Esophagus muscularis mucosa (tissue), 4 donors: ENCODE measurements around the gene RAB10. TPM values are rescaled to one million over a fixed set of nuclear protein-coding genes. Genes with fewer than 3 reads are reported as not detected.

Experiments used
- DNase-seq: peaks from one replicate; pipeline ENCODE4 v3.0.0-alpha.2; 2017; ENCODE audit errors: extremely low spot score
- H3K27ac ChIP-seq, 4 donors: fragments of 200-600 bp; sonication (generic); replicated peaks in 1 of 4; 1 replicate in 3 of 4; 2 replicates in 1 of 4; pipeline ENCODE4 v1.5.1; 2016 to 2019; ENCODE audit warnings: mild to moderate bottlenecking in 1 of 4
- H3K27me3 ChIP-seq, 4 donors: fragments of 200-600 bp; sonication (generic); one replicate each; pipeline versions ENCODE4 v1.5.1 to v1.6.0; 2016 to 2019
- H3K36me3 ChIP-seq, 4 donors: fragments of 200-600 bp; sonication (generic); one replicate each; pipeline ENCODE4 v1.5.1; 2016 to 2019
- H3K4me1 ChIP-seq, 4 donors: fragments of 200-600 bp; sonication (generic); one replicate each; pipeline ENCODE4 v1.5.1; 2016 to 2019
- H3K4me3 ChIP-seq, 4 donors: fragments of 200-600 bp; sonication (generic); 1 replicate in 2 of 4; 2 replicates in 2 of 4; pipeline ENCODE4 v1.5.1; 2016 to 2019; ENCODE audit warnings: mild to moderate bottlenecking in 4 of 4, moderate library complexity in 1 of 4
- H3K9me3 ChIP-seq, 4 donors: fragments of 200-600 bp; sonication (generic); 1 replicate in 3 of 4; 2 replicates in 1 of 4; pipeline ENCODE4 v1.5.1; 2016 to 2019
- EP300 ChIP-seq: sonication (generic); formaldehyde crosslinking; IDR thresholded peaks from one replicate; pipeline ENCODE4 v1.6.1; 2017; ENCODE audit warnings: antibody characterized with exemption
- POLR2A ChIP-seq: fragments of 450-650 bp; IDR thresholded peaks from one replicate; pipeline ENCODE4 v1.6.1; 2017; ENCODE audit warnings: antibody characterized with exemption, moderate library complexity, mild to moderate bottlenecking, low read depth
- POLR2AphosphoS5 ChIP-seq, 2 donors: sonication (generic); formaldehyde crosslinking; IDR thresholded peaks; one replicate each; pipeline ENCODE4 v1.6.1; 2017; ENCODE audit warnings: antibody characterized with exemption in 2 of 2
- WGBS: methylation state at CpG from one replicate; pipeline ENCODE4 v1.1.5; 2018; 5-methylcytosine and 5-hydroxymethylcytosine counted together
- intact Hi-C: fragments of 100-400 bp; cut with DNase I; formaldehyde crosslinking; loops from one replicate; pipeline ENCODE4 v1.15.1; 2023
- total RNA-seq, 4 donors: library from RNA; depleted of rRNA; stranded (reverse); fragments of >200 nt; gene quantifications; one replicate each; pipeline versions ENCODE4 v1.1.0 to v1.2.1, GENCODE V29; 2016
- TF ChIP-seq, protein P1 (sequence below), 3 experiments: fragments of 200-600 bp in 2 of 3; fragments of 450-650 bp in 1 of 3; sonication (generic) in 2 of 3; IDR thresholded peaks; one replicate each; pipeline ENCODE4 v1.5.1; 2017 to 2019; ENCODE audit warnings: antibody characterized with exemption in 3 of 3, mild to moderate bottlenecking in 2 of 3, moderate library complexity in 1 of 3

Gene RAB10
- total RNA-seq, 4 donors from 2014 or later: 91.0 to 106 (median 98.1) TPM

- TF ChIP-seq, protein P1, sequence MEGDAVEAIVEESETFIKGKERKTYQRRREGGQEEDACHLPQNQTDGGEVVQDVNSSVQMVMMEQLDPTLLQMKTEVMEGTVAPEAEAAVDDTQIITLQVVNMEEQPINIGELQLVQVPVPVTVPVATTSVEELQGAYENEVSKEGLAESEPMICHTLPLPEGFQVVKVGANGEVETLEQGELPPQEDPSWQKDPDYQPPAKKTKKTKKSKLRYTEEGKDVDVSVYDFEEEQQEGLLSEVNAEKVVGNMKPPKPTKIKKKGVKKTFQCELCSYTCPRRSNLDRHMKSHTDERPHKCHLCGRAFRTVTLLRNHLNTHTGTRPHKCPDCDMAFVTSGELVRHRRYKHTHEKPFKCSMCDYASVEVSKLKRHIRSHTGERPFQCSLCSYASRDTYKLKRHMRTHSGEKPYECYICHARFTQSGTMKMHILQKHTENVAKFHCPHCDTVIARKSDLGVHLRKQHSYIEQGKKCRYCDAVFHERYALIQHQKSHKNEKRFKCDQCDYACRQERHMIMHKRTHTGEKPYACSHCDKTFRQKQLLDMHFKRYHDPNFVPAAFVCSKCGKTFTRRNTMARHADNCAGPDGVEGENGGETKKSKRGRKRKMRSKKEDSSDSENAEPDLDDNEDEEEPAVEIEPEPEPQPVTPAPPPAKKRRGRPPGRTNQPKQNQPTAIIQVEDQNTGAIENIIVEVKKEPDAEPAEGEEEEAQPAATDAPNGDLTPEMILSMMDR (IDR thresholded peaks at IDR 0.05): no peak
- no peak for TF ChIP-seq POLR2AphosphoS5 (IDR thresholded peaks at IDR 0.05)
- no peak for TF ChIP-seq EP300
- no peak for TF ChIP-seq POLR2A
- H3K9me3 ChIP-seq: peaks cover 0 to 11% (median 0%) of the 10 kb centered on the region in 4 donors
- no peaks in the 10 kb centered on the region for H3K36me3 ChIP-seq
- H3K27me3 ChIP-seq: peaks cover 0 to 15% (median 0%) of the 10 kb centered on the region in 4 donors
- H3K27ac ChIP-seq: no peak overlapping the region
- no peaks in the 10 kb centered on the region for H3K4me1 ChIP-seq
- no peak for DNase-seq
- 80% methylated on average over 12 of the region's 12 CpGs for WGBS
- intact Hi-C loops: no loop called here
- no peak overlapping the region for H3K4me3 ChIP-seq
These were observed 116.4 kb downstream of the RAB10 start for GRCh38 chr2:26150243-26150642.

- Histone ChIP-seq H3K4me1 (no peaks in the 10 kb centered on the region), H3K9me3 (peaks cover 0 to 11% (median 0%) of the 10 kb centered on the region in 4 donors), H3K27ac (no peak overlapping the region), H3K27me3 (no peaks in the 10 kb centered on the region), H3K36me3 (no peaks in the 10 kb centered on the region), H3K4me3 (no peak overlapping the region)
- WGBS: 95% methylated on average over 5 of the region's 5 CpGs
- no peak for DNase-seq
- intact Hi-C loops: no loop called here
- TF ChIP-seq EP300: no peak
- no peak for TF ChIP-seq POLR2AphosphoS5 (IDR thresholded peaks at IDR 0.05)
- TF ChIP-seq, protein P1 (IDR thresholded peaks at IDR 0.05): no peak
- TF ChIP-seq POLR2A: no peak
These were observed 123.7 kb downstream of the RAB10 start for GRCh38 chr2:26157580-26157979.

DNA sequence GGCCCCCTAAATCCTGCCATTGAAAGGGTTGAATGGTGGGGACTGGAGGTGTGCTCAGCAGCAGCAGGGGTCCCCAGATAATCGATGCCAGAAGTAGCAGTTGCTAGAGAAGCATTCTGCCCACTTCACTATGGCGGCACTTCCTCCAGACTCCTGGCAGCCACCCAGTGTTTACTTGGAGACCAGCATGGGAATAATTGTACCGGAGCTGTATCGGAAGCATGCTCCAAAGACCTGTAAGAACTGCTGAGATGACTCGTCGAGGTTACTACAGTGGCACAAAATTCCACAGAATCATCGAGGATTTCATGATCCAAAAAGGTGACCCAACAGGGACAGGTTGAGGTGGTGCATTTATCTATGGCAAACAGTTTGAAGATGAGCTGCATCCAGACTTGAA lies 128.0 kb downstream of the RAB10 start:
- H3K4me1 ChIP-seq: no peaks in the 10 kb centered on the region
- intact Hi-C loops: no loop called here
- TF ChIP-seq POLR2A (no peak), EP300 (no peak), POLR2AphosphoS5 (IDR thresholded peaks at IDR 0.05) (no peak)
- TF ChIP-seq, protein P1 (IDR thresholded peaks at IDR 0.05): no peak
- H3K4me3 ChIP-seq: no peak overlapping the region
- H3K27me3 ChIP-seq: no peaks in the 10 kb centered on the region
- no peaks in the 10 kb centered on the region for H3K36me3 ChIP-seq
- WGBS: 96% methylated on average over 7 of the region's 7 CpGs
- no peaks in the 10 kb centered on the region for H3K9me3 ChIP-seq
- H3K27ac ChIP-seq: no peak overlapping the region
- peak; percentile 62 for DNase-seq

DNA sequence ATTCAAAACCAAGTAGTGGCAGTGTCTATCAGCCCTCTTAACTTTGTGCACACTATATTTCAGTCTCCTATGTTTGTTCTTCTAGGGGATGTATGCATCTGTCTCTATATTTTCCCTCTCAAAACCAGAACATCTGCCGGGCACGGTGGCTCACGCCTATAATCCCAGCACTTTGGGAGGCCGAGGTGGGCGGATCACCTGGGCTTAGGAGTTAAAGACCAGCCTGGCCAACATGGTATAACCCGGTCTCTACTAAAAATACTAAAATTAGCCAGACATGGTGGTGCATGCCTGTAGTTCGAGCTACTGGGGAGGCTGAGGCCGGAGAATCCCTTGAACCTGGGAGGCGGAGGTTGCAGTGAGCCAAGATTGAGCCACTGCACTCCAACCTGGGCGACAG lies 129.1 kb downstream of the RAB10 start:
- H3K36me3 ChIP-seq: no peaks in the 10 kb centered on the region
- TF ChIP-seq POLR2A (no peak), EP300 (no peak), POLR2AphosphoS5 (IDR thresholded peaks at IDR 0.05) (no peak)
- TF ChIP-seq, protein P1 (IDR thresholded peaks at IDR 0.05): no peak
- intact Hi-C loops: no loop called here
- H3K4me3 ChIP-seq: no peak overlapping the region
- H3K27ac ChIP-seq: no peak overlapping the region
- 87% methylated on average over 10 of the region's 10 CpGs for WGBS
- no peaks in the 10 kb centered on the region for H3K4me1 ChIP-seq
- no peaks in the 10 kb centered on the region for H3K9me3 ChIP-seq
- no peak for DNase-seq
- H3K27me3 ChIP-seq: no peaks in the 10 kb centered on the region

GRCh38 chr2:26164231-26164630 lies 130.3 kb downstream of the RAB10 start:
- intact Hi-C loops: no loop called here
- WGBS: 64% methylated on average over 1 of the region's 1 CpG
- no peak overlapping the region for H3K27ac ChIP-seq
- H3K27me3 ChIP-seq: no peaks in the 10 kb centered on the region
- H3K9me3 ChIP-seq: no peaks in the 10 kb centered on the region
- H3K4me3 ChIP-seq: no peak overlapping the region
- TF ChIP-seq, protein P1 (IDR thresholded peaks at IDR 0.05): no peak
- TF ChIP-seq POLR2A (no peak), POLR2AphosphoS5 (IDR thresholded peaks at IDR 0.05) (no peak), EP300 (no peak)
- DNase-seq: no peak
- no peaks in the 10 kb centered on the region for H3K4me1 ChIP-seq
- no peaks in the 10 kb centered on the region for H3K36me3 ChIP-seq
